GM18861 (cell line): ENCODE results near the gene RHOT1.
"Not testable (repeated sequence)": the region's sequence is repeated elsewhere in the genome, so short reads cannot be mapped to it uniquely, and the experiment has no call there.

Experiments used
- ATAC-seq: cut with Tn5 transposase; IDR thresholded peaks from one replicate; pipeline ENCODE4 v1.9.1; 2021; ENCODE audit not compliant: unreplicated experiment

RHOT1 gene

GRCh38 chr17:32158870-32159585 lies 16.7 kb downstream of the RHOT1 start:
- ATAC-seq: no peak

- ATAC-seq: no peak
Measured at GRCh38 chr17:32159586-32160438, 17.5 kb downstream of the RHOT1 start.

- no peak for ATAC-seq
Measured at GRCh38 chr17:32160526-32160925, 18.2 kb downstream of the RHOT1 start.

GRCh38 chr17:32161029-32161428 lies 18.7 kb downstream of the RHOT1 start:
- no peak for ATAC-seq

- no peak for ATAC-seq
Measured at GRCh38 chr17:32161506-32162365, 19.4 kb downstream of the RHOT1 start.

- ATAC-seq: no peak
Measured at GRCh38 chr17:32174889-32175288, 32.6 kb downstream of the RHOT1 start.

GRCh38 chr17:32178679-32179078 lies 36.4 kb downstream of the RHOT1 start:
- ATAC-seq: not testable (repeated sequence)

- ATAC-seq: not testable (repeated sequence)
Measured at GRCh38 chr17:32179103-32179502, 36.8 kb downstream of the RHOT1 start.

GRCh38 chr17:32179526-32179925 lies 37.2 kb downstream of the RHOT1 start:
- ATAC-seq: not testable (repeated sequence)

GRCh38 chr17:32180262-32180661 lies 38.0 kb downstream of the RHOT1 start:
- ATAC-seq: not testable (repeated sequence)

- ATAC-seq: no peak
Measured at GRCh38 chr17:32185875-32186274, 43.6 kb downstream of the RHOT1 start.

GRCh38 chr17:32187271-32187670 lies 45.0 kb downstream of the RHOT1 start:
- no peak for ATAC-seq

- ATAC-seq: no peak
Measured at GRCh38 chr17:32189343-32189742, 47.0 kb downstream of the RHOT1 start.

- ATAC-seq: no peak
Measured at GRCh38 chr17:32191306-32191705, 49.0 kb downstream of the RHOT1 start.

GRCh38 chr17:32192379-32192778 lies 50.1 kb downstream of the RHOT1 start:
- ATAC-seq: no peak

- ATAC-seq: no peak
Measured at GRCh38 chr17:32197987-32198386, 55.7 kb downstream of the RHOT1 start.

GRCh38 chr17:32206861-32207260 lies 64.6 kb downstream of the RHOT1 start:
- ATAC-seq: no peak

GRCh38 chr17:32208436-32208835 lies 66.1 kb downstream of the RHOT1 start:
- no peak for ATAC-seq

- no peak for ATAC-seq
Measured at GRCh38 chr17:32209608-32210007, 67.3 kb downstream of the RHOT1 start.

- no peak for ATAC-seq
Measured at GRCh38 chr17:32211671-32212070, 69.4 kb downstream of the RHOT1 start.

- no peak for ATAC-seq
Measured at GRCh38 chr17:32215696-32216095, 73.4 kb downstream of the RHOT1 start.
